HL-60 (cell line): ENCODE measurements around the gene UBE2L5.
A peak's percentile ranks its signal among the peaks of the same experiment; 100 is the strongest.
"Not testable (repeated sequence)": the region's sequence is repeated elsewhere in the genome, so short reads cannot be mapped to it uniquely, and the experiment has no call there.

Experiments
- DNase-seq, 2 experiments: peaks; one replicate each; pipeline ENCODE4 v3.0.0-alpha.2; 2010 to 2020; ENCODE audit warnings: low read depth in 1 of 2, low spot score in 1 of 2
- H3K27ac ChIP-seq: fragments of 250-450 bp; sonication (Bioruptor Pico); replicated peaks from 2 replicates; pipeline ENCODE4 v1.5.1; 2020; ENCODE audit warnings: mild to moderate bottlenecking, moderate library complexity
- H3K27me3 ChIP-seq: fragments of 250-450 bp; sonication (Bioruptor Pico); 2 replicates; pipeline ENCODE4 v1.5.1; 2021; ENCODE audit warnings: mild to moderate bottlenecking, moderate library complexity; ENCODE audit not compliant: insufficient read depth, poor library complexity, severe bottlenecking
- H3K4me3 ChIP-seq: replicated peaks from 2 replicates; pipeline ENCODE4 v1.5.1; 2011; ENCODE audit warnings: mild to moderate bottlenecking, control low read depth, low read length; ENCODE audit not compliant: insufficient read depth
- GABPA ChIP-seq: IDR thresholded peaks from 2 replicates; pipeline ENCODE4 v1.6.1; 2012; ENCODE audit warnings: low read depth
- POLR2AphosphoS5 ChIP-seq: IDR thresholded peaks from 2 replicates; pipeline ENCODE4 v1.6.1; 2012; ENCODE audit warnings: low read depth
- SPI1 ChIP-seq: IDR thresholded peaks from 2 replicates; pipeline ENCODE4 v1.6.1; 2012; ENCODE audit warnings: low read depth, mild to moderate bottlenecking, borderline replicate concordance
- TF ChIP-seq, protein P1 (sequence below): IDR thresholded peaks from 2 replicates; pipeline ENCODE4 v1.6.1; 2012; ENCODE audit warnings: low read depth; ENCODE audit not compliant: insufficient replicate concordance
- TF ChIP-seq, protein P2 (sequence below): IDR thresholded peaks from one replicate; pipeline ENCODE4 v1.5.1; 2011; ENCODE audit warnings: low read length, control low read depth, inconsistent platforms; ENCODE audit not compliant: insufficient read depth

UBE2L5 gene

DNA sequence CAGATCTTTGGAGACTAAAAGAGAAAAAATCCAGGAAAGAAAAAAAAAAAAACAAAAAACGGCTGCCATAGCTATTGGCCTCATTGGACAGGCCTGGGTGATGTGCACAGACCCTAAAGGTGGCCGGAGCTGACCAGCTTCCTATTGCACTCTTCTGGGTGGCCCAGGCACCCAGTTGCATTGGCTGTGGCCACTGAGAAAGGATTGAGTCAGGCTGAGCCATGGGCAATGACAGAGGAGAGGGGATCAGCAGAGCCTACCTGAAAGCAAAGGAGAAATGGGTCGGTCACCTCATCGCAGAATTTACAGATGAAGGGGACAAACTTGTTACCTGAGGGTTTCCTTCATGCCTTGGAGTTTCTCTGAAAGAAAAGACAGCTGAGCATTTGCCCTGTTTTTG is 26.1 kb downstream of the UBE2L5 start:
- no peak for DNase-seq
- Histone ChIP-seq H3K27ac (no peak overlapping the region), H3K27me3 (no peaks in the 10 kb centered on the region), H3K4me3 (no peak overlapping the region)
- TF ChIP-seq, protein P1, sequence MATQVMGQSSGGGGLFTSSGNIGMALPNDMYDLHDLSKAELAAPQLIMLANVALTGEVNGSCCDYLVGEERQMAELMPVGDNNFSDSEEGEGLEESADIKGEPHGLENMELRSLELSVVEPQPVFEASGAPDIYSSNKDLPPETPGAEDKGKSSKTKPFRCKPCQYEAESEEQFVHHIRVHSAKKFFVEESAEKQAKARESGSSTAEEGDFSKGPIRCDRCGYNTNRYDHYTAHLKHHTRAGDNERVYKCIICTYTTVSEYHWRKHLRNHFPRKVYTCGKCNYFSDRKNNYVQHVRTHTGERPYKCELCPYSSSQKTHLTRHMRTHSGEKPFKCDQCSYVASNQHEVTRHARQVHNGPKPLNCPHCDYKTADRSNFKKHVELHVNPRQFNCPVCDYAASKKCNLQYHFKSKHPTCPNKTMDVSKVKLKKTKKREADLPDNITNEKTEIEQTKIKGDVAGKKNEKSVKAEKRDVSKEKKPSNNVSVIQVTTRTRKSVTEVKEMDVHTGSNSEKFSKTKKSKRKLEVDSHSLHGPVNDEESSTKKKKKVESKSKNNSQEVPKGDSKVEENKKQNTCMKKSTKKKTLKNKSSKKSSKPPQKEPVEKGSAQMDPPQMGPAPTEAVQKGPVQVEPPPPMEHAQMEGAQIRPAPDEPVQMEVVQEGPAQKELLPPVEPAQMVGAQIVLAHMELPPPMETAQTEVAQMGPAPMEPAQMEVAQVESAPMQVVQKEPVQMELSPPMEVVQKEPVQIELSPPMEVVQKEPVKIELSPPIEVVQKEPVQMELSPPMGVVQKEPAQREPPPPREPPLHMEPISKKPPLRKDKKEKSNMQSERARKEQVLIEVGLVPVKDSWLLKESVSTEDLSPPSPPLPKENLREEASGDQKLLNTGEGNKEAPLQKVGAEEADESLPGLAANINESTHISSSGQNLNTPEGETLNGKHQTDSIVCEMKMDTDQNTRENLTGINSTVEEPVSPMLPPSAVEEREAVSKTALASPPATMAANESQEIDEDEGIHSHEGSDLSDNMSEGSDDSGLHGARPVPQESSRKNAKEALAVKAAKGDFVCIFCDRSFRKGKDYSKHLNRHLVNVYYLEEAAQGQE, result no peak
- TF ChIP-seq POLR2AphosphoS5, result no peak
- TF ChIP-seq, protein P2, sequence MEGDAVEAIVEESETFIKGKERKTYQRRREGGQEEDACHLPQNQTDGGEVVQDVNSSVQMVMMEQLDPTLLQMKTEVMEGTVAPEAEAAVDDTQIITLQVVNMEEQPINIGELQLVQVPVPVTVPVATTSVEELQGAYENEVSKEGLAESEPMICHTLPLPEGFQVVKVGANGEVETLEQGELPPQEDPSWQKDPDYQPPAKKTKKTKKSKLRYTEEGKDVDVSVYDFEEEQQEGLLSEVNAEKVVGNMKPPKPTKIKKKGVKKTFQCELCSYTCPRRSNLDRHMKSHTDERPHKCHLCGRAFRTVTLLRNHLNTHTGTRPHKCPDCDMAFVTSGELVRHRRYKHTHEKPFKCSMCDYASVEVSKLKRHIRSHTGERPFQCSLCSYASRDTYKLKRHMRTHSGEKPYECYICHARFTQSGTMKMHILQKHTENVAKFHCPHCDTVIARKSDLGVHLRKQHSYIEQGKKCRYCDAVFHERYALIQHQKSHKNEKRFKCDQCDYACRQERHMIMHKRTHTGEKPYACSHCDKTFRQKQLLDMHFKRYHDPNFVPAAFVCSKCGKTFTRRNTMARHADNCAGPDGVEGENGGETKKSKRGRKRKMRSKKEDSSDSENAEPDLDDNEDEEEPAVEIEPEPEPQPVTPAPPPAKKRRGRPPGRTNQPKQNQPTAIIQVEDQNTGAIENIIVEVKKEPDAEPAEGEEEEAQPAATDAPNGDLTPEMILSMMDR, result no peak
- TF ChIP-seq SPI1, result no peak
- no peak for TF ChIP-seq GABPA

DNA sequence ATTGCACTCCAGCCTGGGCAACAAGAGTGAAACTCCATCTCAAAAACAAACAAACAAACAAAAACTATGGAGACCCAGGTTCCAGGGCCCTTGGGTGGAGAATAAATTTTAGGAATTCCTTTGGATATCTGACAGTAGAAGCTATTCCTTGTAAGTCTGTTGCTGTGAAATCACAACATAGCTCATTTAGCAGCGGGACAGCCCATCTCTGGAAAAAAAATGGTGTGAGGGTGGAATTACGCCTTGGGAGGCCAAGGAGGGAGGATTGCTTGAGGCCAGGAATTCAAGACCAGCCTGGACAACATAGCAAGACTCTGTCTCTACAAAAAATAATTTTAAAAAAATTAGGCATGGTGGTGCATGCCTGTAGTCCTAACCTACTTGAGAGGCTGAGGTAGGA is 27.8 kb downstream of the UBE2L5 start:
- no peaks in the 10 kb centered on the region for H3K27me3 ChIP-seq
- DNase-seq, result no peak
- H3K27ac ChIP-seq, result no peak overlapping the region

DNA sequence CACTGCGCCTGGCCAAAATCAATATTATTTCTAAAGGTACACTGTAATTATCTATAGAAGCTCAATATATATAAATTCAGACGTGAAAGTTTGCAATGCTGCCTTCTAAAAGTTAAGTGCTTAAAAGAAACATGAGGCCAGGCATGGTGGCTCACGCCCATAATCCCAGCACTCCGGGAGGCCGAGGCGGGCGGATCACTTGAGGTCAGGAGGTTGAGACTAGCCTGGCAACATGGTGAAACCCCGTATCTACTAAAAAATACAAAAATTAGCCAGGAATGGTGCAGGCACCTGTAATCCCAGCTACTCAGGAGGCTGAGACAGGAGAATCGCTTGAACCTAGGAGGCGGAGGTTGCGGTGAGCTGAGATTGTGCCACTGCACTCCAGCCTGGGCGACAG is 29.2 kb downstream of the UBE2L5 start:
- H3K27ac ChIP-seq, H3K27me3 ChIP-seq, H3K4me3 ChIP-seq, DNase-seq: not testable (repeated sequence)

More for the DNA sequence above, 27.8 kb downstream of the UBE2L5 start:
- TF ChIP-seq, protein P2, result no peak
- no peak for TF ChIP-seq SPI1
- no peak for TF ChIP-seq POLR2AphosphoS5
- TF ChIP-seq, protein P1, result no peak
- TF ChIP-seq GABPA, result no peak
- no peak overlapping the region for H3K4me3 ChIP-seq

DNA sequence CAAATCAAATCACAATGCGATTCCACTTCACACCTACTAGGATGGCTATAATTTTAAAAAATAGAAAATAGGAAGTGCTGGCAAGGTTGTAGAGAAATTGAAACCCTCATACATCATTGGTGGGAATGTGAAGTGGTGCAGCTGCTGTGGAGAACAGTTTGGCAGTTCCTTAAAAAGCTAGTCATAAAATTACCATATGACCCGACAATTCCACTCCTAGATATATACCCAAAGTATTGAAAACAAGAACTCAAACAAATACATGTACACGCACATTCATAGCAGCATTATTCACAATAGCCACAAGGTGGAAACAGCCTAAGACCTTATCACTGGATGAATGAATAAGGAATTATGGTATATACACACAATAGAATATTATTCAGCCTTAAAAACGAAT is 31.4 kb downstream of the UBE2L5 start:
- TF ChIP-seq SPI1 (peak; percentile 93), POLR2AphosphoS5 (no peak), GABPA (no peak)
- TF ChIP-seq, protein P1, result no peak
- TF ChIP-seq, protein P2, result no peak
- Histone ChIP-seq H3K4me3 (no peak overlapping the region), H3K27me3 (no peaks in the 10 kb centered on the region), H3K27ac (no peak overlapping the region)
- DNase-seq, result peak in 1 of 2 experiments; percentile 37
